NCI-H1436 treated with DMSO at 0.1 percent for 48 hours (cell line): ENCODE measurements around the gene MAOB.
"Not testable (repeated sequence)": the region's sequence is repeated elsewhere in the genome, so short reads cannot be mapped to it uniquely, and the experiment has no call there.

Source experiments
- DNase-seq: peaks from one replicate; lab custom pipeline; 2025; lab: John Stamatoyannopoulos, UW

MAOB gene

DNA sequence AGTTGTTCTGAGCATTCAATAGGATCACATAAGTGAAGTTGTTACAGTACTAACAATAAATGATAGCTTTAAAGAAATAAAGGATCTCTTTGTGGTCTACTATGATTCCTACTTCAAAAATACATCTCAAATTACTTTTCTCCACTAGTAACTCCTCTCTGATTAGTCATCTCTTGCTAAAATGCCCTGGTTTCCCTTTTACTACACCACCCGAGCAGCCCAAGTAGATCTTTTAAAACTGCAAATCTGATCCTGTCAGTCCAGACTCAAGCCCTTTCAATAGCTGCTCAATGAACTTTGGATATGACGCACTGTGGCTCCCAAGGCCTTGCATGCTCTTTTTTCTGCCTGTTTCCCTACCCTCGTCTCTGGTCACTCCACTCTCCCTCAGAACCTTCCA, 128.6 kb downstream of the MAOB start:
- no peak for DNase-seq

DNA sequence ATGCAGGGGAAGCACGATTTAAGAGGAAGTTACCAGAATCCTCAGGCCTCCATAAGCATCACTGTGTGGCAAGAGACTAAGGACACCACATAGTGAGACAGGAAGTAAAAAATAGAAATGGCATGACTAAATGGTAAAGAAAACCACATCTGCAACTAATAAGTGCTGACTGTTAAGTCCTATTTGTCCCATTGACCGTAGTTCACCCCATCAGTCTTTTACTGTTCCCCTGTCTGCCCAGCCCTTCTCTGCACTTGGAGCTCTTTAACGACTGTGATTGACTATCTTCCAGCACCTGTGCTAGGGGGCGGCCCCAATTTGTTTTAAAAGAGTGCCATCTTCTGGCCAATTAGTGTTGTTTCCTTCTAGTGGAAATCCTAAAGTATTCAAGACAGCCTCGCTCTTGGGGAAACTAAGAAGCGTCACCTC, 132.0 kb downstream of the MAOB start:
- DNase-seq: no peak

DNA sequence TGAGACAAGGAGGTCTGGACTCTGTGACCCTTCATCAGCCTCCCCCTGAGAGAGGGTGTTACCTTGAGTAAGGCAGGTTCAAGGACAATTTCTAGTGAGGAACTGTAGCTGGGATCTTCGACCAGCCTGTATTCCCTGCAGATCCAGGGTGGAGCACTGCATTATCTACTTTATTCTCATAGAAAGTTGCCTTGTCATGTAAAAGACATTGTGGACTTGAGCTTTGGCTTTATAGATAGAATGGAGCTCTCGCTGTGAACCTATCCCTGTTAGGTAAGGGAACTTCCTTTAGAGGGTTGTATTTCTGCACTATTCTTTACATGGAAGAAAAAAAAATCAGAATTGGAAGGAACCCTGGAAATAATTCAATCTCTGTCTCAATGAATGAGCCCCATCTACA, 134.8 kb downstream of the MAOB start:
- no peak for DNase-seq

DNA sequence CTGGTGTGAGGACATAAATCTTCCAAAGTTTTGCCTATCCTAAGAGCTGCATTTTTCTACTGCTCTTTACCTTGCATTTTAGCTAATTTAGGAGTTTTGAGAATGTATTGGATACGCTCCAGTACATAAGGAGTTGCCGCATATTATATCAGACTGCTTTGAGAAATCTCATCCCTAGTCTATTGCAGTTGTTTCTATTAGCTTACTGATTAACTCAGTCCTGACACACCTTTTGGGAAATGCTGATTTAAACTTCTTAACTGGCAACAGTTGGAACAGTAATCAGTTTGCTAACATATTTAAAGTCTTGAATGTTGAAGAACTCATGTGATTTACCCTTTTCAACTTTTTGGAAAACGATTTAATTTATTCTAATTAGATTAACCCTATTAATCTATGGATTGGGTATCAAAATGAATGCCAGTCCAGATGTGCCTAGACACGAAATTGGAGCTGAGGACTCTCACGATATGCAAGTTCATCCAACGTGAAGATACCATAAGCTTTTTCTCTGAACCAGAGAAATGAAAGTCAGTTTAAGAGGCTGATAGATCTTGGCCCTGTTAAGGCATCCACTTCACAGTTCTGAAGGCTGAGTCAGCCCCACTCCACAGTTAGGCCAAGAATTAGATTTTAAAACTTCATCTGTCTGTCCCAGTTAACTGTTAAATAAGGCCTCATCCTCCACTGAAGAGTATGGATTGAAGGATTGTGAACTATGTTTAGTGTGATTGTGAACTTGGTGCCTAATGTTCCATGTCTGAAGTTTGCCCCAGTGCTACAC, 136.1 kb downstream of the MAOB start:
- DNase-seq: no peak

DNA sequence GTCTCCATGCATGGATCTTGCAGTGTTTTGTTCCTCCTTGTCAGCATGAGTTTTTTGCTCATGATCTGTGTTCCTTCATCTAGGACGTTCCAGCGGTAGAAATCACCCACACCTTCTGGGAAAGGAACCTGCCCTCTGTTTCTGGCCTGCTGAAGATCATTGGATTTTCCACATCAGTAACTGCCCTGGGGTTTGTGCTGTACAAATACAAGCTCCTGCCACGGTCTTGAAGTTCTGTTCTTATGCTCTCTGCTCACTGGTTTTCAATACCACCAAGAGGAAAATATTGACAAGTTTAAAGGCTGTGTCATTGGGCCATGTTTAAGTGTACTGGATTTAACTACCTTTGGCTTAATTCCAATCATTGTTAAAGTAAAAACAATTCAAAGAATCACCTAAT, 138.0 kb downstream of the MAOB start:
- DNase-seq: no peak

DNA sequence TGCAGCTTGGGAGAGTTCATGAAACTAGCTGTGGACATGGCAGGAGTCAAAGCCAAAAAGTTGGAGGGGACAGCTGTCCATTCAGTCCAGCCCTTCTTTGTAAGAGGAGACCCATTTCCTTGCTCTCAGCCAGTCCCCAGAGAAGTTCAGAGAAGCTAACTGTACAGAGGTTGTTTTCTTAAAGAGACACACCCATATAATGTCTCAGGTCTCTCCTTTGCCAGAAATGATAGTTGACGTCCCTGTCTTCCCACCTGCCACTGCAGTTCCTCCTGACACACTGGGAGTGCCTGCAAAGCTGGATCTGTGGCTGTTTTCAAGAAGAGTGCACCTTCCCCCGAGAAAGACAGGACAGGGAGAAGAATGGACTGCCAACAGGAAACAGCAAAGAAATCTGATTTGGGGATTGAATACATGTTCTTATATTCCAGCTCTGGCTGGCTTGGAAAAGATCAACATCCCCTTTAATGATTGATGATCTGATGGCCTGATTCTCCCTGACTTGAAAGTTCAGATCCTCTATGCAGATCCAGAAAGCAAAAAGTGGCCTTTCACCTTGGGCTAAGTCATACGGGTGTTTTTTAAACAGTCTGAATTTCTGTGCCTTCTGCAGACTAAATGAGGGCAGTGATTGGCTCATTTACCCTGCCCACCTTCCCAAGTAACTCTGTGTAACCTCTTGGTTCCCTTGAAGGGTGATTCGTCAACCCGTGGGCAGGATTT, 139.0 kb downstream of the MAOB start:
- no peak for DNase-seq

DNA sequence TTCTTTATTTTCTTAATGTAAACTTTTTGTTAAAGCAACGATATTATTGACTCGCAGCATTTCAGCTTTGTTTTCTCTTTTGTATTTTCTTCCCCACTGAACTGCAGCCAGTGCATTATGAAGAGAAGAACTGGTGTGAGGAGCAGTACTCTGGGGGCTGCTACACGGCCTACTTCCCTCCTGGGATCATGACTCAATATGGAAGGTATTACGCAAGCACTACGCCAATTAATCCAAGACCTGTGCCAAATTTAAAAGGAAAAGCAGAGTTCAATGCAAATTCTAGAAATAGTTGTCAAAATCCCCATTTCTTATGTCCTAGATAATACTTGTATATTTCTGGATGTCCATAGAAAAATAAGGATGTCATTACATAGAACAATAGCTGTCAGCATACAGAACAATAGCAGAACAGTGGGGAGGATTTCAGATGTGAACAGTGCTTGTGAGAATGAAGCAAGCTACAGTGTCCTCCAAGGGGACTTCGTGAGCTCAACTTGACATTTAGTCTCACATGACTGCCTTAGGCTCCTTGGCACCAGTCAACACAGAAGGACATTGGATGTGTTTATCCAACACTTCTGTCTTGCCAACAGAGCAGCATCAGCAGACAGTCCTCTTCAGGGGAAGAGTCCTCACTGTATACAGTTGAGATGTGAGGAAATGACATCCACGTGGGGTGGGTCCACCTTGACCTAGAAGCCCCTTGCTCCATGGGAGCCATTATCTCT, 140.2 kb downstream of the MAOB start:
- DNase-seq: no peak

DNA sequence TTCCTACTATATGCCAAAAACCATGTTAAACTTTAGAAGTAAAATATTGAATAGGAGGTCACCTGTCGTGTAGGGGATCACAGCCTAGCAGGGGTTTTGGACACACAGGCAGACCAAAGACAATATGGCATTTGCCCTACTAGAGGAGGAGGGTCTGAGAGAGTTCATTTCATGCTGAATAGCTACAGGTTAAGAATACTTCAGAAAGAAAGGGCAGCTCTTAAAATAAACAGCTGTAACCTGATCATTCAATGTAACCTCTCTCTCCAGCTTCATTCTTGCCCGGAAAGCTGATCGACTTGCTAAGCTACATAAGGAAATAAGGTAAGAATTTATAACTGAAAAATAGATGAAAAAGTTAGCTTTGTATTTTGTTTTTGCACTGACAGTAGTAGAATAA, 146.3 kb downstream of the MAOB start:
- DNase-seq: no peak

DNA sequence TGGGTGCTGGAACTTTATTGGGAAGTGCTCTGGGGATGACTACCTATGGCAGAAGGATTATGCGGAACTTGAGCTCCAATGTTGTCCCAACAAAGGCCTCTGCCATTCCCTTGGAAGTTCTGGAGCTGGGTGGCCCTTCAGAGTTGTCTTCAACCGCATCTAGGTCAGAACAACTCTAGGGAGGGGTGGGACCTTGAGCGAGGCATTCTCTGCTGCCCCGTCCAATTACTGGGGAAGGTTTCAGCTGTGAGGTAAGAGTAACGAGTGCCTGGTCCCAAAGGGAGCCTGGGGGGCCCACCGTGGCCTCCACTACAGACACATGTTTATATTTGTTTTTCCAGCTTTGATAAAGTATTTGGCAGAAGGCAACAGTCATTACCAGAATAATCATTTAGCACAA, 146.7 kb downstream of the MAOB start:
- no peak for DNase-seq

DNA sequence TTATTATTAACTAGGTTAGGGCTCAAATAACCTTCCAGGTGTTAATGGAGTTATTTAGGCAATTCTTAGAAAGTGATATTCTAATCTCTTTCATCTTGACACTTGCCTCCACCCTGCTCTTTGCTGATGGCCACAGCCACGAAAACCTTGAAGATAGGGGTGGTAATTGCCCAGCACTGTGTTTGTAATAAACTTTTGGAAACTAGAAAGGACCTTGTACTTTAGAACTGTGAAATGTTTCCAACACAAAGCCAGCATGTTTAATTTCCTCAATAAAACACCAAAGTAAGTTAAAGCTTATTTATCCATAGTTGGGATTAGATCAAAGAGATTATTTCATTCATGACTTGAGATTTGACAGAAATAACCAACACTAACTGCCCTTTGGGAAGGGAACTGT, 147.8 kb downstream of the MAOB start:
- no peak for DNase-seq

DNA sequence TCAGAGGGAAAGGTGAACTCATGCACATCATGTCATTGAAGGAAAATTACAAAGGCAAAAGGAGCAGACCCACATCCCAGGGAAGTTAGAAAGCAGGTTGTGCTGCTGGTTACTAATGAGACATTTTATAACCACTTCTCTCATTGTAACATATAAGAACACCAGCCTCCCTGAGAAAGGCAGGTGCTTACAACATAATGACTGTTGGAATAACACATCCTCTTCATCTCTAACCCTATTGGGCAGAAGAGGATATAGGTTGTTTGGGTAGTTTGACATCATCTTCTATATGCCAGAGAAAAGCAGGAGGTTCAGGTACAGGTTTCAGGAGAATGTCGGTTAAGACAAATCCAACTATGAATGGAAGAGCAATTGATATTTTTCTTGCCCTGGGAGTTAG, 148.6 kb downstream of the MAOB start:
- DNase-seq: no peak

DNA sequence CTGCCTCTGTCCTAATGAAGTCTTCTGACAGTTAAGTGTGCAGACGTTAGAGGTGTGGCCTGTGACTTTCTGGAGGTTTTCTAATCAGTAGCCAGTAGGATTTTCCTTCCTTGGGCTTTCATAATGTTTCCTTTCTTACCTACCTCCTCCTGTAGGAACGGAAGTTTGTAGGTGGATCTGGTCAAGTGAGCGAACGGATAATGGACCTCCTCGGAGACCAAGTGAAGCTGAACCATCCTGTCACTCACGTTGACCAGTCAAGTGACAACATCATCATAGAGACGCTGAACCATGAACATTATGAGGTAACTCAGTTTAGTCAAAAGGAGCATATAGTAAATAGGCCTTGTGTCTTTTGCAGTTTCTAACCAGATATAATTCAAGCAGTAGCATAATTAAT, 151.2 kb downstream of the MAOB start:
- no peak for DNase-seq

DNA sequence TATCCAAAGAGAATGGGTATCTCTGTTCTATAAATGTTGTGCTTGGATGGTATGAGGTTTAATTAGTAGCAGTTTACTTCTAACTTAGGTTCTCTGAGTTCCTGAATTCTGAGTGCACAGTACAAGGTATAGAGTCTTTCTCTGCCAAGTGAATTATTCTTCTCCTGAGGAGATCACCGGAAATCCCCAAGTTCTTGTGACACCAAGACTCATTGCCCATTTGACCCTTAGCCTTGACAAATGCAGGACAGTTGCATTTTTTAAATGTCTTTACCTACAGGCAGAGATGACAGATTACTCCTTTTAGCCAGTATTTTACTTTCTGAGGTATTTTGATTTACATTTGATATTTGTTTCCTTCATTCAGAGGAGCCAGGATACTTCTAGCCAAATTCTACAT, 153.3 kb downstream of the MAOB start:
- DNase-seq: no peak

DNA sequence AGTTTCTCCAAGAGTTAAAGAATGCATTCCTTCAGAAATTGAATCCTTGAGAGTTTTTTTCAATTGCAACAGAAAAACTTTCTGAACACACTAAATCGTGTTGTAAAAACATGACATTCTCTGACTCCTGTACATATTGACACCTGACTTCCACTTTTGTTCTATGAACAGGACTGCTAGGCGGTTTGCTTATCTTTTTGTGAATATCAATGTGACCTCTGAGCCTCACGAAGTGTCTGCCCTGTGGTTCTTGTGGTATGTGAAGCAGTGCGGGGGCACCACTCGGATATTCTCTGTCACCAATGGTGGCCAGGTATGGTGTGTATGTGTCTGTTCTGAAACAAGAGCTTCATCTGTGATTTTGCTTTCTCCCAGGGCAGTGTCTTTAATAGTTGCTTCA, 154.2 kb downstream of the MAOB start:
- DNase-seq: no peak

DNA sequence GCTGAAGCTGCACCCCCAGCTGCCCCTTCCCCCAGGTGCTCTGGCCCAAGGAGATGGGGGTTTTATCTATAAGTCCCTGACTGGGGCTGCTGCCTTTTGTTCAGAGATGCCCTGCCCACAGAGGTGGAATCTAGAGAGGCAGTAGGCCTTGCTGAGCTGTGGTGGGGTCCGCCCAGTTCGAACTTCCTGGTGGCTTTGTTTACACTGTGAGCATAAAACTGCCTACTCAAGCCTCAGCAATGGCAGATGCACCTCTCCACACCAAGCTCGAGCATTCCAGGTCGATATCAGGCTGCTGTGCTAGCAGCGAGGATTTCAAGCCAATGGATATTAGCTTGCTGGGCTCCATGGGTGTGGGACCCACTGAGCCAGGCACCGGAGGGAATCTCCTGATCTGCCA, 155.0 kb downstream of the MAOB start:
- DNase-seq: not testable (repeated sequence)

DNA sequence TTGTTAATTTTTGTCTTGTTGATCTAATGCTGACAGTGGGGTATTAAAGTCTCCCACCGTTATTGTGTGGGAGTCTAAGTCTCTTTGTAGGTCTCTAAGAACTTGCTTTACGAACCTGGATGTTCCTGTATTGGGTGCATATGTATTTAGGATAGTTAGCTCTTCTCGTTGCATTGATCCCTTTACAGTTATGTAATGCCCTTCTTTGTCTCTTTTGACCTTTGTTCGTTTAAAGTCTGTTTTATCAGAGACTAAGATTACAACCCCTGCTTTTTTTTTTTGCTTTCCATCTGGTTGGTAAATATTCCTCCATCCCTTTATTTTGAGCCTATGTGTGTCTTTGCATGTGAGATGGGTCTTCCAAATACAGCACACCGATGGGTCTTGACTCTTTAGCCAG, 157.0 kb downstream of the MAOB start:
- not testable (repeated sequence) for DNase-seq

DNA sequence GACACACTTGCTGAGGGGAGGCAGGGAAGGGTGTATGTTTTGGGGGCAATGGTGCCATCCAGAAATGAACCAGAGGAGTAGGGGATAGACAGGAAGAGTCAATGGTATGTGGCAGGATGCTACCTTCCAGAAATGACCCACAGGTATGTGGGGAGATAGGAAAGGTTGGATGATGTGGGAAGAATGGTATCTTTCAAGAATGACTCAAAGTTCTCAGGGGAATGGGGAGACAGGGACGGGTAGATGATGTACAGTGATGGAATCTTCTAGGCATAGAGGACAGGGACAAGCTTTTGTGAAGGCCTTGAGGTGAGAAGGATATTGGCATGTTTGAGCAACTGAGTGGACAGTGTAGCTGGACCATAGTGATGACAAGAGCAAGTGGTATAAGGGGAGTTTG, 161.3 kb downstream of the MAOB start:
- DNase-seq: no peak

DNA sequence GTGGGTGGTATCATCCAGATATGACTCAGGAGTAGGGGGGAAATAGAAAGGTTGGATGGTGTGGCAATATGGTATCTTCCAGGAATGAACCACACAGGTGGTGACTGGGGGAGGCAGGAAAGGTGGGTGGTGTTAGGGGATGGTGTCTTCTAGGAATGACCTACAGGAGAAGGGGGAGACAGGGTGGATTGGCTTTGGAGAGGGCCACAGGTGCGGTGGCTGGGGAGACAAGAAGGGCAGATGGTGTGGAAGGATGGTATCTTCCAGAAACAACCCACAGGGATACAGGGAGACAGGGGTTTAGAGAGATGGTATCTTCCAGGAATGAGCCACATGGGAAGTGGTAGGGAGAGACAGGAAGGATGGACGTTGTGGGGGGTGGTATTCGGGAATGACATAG, 162.2 kb downstream of the MAOB start:
- DNase-seq: no peak

DNA sequence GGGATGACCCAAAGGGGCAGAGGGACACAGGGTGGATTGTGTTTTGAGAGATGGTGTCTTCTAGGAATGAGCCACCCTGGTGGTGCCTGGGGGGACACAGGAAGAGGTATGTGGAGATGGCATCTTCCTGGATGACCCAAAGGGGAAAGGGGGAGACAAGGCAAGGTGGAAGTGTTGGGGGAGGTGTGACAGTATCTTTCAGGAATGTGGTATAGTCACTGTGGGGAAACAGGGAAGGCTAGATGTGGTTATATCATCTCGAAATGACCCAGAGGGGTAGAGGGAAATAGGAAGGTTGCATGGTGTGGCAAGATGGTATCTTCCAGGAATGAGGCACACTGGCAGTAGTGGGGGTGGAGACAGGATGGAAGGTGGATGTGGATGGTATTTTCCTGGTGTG, 163.3 kb downstream of the MAOB start:
- DNase-seq: no peak

DNA sequence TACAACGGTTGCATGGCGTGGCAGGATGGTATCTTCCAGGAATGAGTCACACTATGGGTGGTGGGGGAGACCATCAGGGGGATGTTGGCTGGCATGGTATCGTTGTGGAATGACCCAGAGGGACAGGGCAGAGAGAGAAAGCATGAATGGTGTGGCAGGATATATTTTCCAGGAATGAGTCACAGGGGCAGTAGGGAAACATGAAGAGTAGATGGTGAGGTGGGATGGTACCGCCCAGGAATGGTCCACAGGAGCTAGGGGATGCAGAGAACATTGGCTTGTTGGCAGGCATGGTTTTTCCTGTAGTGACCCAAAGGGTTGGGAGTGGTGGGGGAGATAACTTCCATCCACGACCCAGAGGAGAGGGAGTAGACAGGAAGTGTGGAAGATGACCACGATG, 163.7 kb downstream of the MAOB start:
- no peak for DNase-seq

DNA sequence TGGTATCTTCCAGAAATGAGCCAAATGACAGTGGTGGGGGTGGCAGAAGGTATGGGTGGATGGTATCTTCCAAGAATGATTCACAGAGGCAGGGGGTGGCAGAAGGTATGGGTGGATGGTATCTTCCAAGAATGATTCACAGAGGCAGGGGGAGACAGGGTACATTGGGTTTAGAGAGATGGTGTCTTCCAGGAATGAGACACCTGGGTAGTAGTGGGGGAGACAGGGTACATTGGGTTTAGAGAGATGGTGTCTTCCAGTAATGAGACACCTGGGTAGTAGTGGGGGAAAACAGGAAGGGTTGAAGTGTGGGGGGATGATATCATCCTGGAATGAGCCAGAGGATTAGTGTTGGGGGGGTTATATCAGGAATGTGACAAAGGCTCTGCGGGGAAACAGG, 164.2 kb downstream of the MAOB start:
- DNase-seq: no peak

DNA sequence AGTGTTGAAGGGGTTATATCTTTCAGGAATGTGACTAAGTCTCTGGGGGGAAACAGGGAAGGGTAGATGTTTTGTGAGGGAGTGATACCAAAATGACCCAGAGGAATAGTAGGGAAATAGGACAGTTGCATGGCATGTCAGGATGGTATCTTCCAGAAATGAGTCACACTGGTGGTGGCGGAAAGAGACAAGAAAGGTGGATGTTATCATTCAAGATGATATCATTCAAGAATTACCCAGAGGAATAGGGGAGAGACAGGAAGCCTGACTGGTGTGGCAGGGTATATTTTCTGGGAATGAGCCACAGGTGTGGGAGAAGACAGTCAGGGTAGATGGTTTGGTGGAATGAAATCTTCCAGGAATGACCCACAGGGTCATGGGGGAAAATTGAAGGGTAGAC, 165.1 kb downstream of the MAOB start:
- DNase-seq: no peak

DNA sequence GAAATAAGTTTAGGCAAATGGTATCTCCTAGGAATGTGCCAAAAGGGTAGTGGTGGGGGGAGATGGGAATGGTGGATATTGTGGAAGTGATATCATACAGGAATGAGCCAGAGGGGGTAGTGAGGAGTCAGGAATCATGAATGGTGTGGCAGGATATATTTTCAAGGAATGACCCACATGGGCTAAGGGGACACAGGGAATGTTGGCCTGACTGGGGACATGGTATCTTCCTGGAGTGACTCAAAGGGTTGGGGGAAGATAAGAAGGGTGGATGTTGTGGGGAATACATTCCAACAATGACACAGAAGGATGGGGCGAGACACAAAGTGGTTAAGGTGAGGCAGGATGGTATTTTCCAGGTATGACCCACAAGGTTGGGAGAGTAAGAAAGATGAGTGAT, 165.6 kb downstream of the MAOB start:
- DNase-seq: no peak
